GM18858 (cell line): ENCODE measurements around the gene DMGDH.

Source experiments
- ATAC-seq: cut with Tn5 transposase; IDR thresholded peaks from one replicate; pipeline ENCODE4 v1.9.1; 2021; ENCODE audit not compliant: unreplicated experiment

DMGDH gene

DNA sequence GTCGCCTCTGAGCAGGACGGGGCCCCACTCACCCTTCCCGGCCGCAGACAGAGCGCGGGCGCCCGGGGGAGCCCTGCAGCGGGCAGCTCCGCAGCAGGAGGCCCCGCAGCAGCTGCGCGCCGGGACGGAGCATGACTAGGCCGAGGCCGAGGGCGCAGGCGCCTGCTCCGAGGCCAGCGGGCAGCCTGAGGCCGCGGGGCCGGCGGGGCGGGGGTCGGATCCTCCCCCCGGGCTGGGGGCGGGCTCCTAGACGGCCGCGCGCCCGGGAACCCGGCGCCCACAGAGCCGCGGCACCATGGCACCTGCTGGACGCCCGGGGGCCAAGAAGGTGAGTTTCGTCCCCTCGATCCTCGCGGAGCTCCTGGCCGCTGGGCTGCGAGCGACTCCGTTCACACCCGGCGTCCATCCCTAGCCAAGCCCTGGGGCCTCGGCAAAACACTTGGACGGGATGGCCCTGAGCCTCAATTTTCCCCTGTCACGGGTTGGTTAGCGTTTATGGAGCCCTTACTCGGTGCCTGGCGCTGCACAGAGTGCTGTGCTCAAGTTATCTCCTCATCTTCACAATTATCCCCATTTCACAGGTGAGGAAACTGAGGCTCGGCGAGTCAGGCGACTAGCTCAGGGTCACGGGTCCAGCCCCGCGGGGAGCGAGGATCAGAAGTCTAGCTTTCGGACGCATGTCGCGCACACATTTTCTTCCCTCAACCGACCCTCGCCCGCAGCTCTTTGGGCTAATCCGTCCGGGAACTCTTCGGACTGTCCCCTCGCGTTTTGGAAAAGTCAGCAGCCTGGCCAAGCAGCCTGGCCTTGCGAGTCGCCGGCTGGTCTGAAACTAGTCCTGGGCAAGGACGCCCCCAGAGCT is at the start of gene DMGDH, which contains the start of gene BHMT2:
TSS of gene DMGDH (minus strand) at position 187 of the 862 bp plus-strand sequence. CDS start at position 133, 54 bp downstream.
TSS of gene BHMT2 (plus strand) at position 280 of the 862 bp plus-strand sequence. CDS start at position 296, 16 bp downstream.
- no peak for ATAC-seq

DNA sequence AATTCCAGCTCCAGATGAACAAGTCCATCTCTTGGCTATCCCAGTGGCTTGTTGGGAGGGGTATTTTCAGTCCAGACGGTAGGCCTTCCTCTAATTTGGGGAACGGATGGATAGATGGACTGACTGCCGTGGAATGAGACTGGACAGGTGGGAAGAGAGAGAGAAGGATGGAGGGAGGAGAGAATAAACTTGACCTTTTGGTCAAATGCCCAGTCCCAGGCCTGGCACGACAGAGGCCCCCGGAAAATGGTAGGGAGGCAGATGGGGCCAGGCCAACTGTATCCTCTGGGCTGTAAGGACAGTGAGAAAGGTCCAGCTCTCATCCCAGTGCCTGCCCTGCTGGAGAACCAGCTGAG is 43.2 kb upstream of the DMGDH start:
- no peak for ATAC-seq

DNA sequence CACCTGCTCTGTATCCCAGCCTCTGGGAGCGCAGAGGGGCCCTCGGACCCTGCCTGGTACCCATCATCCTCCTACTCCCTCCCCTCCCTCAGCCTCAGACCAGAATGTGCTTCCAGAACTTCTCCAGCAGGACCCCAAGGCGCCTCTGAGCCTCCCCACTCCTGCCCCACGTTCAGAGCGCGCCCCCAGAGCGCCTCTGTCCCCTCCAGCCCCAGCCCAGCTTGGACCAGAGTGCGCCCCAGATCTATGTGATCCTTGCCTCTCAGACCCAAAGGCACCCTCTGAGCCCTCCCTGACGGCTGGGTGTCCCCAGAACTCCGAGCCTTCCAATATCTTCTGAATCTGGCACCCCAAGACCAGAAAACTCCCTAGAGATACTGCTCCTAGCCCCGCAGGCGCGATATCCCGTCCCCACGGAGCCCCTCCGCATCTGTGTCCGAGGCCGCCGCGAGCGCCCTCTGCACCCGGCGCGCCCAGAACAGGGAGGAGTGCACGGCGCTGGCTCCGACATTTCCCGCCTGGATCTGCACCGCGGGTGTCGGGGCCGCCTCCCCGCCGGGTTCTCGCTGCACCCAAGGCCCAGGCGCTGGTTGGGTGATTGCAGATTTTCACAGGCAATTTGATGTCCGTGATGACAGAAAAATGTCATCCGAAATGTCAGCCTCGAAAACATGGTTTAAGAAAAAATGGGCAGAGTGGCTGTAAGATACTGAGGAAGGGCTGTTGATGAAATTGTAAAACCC is 42.7 kb upstream of the DMGDH start:
- no peak for ATAC-seq

DNA sequence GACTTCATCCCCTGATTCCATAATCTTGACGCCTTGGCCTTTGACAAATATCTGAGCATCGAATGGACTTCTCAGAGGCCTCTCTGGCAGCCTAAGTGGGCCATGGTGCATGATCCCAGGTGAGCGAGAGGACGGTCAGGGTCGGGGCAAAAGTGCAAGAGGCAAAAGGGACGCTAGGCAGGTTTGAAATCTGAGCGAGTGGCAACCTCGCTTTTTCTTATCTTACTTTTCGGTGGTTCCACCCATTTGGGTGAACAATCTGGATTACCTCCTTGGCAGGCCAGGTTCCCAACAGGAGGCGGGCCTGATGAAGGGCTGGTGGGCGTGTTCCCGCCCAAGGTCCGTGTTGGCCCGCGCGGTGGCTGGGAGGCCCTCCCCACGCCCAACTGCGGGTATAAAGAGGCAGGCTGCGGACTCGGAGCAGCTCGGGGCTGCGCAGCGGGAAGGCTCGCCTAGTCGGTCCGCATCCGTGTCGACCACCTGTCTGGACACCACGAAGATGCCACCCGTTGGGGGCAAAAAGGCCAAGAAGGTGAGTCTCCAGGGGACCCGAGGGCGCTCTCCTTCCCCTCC is 42.0 kb upstream of the DMGDH start, which contains the start of gene BHMT:
TSS of gene BHMT (plus strand) at position 423 of the 573 bp plus-strand sequence. CDS start at position 500, 77 bp downstream.
- no peak for ATAC-seq

DNA sequence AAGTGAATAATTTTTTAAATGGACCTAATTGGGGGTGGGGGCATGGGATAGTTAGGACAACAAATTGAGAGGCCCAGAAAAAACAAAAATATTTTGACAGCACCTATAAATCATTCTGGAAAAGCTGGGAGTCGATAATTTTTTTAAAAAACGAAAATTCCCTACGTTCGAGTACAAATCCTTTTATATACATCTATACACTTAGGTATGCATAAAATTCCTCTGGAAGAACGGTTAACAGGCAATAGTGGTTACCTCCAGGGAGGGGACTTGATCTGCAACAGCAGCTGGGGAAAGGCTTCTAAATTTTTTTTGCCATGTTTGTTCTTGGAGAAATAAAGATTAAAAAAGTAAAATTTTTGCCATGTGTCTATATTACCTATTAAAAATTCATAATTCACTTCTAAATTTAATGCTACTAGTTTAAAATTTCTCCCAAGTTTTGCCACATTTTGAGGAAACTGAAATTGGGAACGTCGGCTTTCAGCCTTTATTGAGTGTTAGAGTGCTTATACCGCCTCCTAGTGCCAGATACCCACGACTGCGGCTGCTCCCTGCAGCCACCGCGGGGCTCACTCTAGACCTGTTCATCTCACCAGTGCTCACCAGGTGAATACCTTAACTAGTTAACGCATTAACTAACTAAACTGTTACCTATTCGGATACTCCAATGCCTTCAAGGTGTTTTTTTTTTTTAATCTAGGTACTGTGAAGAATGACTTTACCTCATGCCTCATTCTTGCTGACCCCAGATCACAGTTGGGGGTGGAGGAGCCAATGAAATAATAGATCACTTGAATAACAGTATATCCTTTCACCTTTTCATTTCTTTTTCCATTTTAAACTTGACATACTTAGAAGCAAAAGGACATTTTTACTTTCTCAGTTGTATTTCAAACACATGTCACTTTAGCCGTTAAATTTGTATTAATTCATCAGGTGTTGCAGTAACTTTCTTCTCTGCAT is 40.3 kb upstream of the DMGDH start:
- ATAC-seq: no peak

DNA sequence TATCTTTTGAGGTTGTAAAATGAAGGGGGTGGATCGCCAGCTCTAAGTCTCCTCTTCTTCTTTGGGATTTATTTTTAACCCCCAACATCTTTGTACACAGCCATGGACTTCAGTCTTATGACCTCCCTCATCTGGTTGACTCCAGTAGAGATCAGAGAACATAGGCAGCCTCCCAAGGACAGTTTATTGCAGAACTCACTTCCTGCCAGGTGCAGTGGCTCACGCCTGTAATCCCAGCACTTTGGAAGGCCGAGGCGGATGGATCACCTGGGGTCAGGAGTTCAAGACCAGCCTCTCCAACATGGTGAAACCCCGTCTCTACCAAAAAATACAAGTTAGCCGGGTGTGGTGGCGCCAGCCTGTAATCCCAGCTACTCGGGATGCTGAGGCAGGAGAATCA is 39.3 kb upstream of the DMGDH start:
- ATAC-seq: no peak

DNA sequence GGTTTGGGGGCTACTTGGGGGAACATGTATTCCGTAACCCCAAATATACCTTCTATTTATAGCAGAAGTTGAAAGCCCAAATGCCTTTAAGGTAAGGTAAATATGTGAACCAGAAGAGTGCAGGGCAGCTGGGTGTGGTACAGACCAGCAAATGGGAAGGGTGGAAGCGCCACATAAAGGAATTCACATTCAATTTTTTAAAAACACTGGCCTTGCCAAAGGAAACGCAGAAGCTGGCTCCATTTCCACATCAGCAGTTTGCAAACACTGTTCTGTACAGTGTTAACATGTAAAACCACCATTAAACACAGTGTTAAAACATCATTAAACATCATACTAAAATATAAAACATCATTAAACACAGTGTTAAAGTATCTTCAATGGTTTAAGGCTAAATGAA is 38.6 kb upstream of the DMGDH start:
- ATAC-seq: no peak

DNA sequence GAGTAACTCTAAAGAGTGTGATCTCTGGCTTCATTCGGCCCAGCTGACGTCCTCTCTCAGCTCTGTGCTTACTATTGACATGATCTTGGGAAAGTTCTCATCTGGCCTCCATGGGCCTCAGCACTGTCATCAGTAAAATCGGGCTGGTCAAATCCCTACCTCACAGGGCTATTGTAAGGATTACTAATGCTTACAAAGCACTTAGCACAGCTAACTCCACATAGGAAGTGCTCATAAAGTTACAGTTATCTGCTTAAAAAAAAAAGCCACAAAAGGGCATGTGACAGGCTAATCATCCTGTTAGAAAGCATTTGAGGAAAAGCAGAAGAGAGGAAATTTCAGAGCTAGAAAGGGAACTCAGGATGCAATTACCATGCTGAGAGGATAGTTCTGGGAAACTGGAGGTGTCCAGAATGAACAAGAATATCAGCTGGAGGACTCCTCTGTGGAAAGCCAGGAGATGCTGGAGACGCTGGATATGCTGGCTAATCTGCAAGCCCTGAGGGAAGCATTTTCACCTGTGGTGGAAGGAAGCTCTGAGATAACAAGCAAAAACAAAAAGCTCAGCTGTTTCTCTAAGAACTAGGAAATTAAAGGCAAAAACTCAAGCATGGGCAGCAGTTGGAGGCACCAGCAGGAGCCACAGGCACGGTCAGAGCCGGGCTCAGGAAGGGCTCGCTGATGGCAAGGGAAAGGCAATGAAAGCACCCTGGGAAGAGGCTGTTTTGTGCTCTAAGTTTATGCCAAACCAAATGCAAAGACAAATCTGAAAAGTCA is 37.7 kb upstream of the DMGDH start:
- no peak for ATAC-seq

DNA sequence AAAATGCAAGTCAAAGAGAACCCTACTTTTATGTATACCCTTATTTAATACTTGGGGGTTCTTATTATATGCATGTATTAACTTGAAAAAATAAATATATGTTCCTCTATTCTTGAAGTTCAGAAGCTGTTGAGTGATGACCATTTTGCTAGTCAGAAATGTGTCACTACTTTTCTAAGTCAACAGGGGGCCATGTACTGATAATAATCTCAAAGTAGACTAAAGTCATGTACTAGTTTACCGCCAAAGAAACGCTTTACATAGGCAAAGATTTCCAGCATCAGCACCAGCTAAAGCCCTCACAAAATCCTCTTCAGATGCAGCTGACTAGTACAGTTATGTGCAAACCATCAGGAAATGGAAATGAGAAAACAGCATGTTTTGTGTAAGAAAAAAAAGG is 36.4 kb upstream of the DMGDH start:
- no peak for ATAC-seq

DNA sequence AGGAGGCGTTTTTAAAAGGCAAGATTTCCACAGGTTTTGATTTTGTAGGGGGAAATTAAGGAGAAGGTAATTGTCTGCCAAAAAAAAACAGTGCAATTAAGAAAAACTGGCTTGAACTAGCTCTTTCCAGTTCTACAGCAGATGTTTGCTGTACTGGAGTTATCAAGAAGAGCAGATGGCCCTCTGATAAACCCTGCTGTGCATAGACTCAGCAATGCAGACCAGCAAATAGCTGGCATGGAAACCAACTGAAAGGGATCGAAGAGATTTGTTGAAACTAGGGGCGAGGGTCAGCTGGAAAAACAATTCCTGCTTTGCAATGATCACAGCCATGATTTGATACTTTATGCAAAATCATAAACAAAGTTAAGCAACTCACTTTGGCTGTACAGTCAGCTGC is 24.3 kb upstream of the DMGDH start:
- no peak for ATAC-seq

DNA sequence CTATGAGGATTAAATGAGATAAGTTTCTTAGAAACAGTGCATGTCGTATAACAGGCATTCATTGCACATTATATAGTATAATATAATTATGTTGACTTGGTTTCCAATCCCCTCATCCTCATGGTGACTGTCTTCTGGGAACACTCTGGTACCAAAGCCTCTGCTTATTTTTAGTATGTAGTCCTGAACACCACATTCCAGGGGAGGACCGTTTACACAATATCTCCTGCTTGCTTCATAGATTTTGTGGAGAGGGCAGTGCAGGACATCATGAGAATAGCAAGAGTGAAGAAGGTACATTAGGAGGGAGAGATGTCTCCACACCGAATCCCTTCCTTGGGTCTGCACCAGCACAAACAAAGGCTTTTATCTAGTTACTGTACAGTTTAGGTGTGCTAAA is 21.6 kb upstream of the DMGDH start:
- ATAC-seq: no peak

DNA sequence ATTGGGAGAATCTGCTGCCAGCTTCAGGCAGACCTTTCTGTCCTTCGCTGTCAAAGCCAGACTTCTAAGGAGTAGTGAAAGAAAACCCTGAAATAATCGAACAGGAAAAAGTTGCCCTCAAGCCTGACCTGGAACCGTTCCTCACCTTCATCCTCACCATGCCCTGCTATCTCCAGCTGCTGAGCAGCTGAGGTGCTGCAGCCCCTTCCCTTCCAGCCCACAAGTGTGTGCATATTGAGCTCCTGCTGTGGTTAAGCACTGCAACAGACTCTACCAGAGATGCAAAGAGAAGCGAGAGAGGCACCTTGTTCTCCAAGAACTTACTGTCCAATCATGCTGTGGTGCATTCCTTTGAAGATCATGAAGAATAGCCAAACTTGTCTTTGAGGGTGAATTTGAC is 19.0 kb upstream of the DMGDH start:
- no peak for ATAC-seq

DNA sequence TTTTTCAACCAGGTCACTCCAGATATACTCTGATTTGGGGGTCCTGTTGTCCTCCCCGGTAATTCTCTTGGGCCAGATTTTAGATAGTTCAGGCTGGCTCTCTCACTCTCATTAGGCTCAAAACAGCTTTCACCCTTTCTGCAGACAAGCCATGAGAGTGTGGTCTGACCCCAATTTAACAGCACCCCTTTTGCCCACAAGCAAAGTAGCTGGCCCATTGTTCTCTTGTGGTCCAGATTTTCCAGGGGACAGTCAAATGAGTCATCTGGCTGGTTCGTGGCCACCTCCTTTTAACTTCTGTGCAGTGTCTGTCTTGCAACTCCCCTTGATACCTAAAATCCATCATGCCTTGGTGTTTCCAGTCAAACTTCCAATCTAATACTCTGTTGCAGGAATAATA is 16.6 kb upstream of the DMGDH start:
- no peak for ATAC-seq

DNA sequence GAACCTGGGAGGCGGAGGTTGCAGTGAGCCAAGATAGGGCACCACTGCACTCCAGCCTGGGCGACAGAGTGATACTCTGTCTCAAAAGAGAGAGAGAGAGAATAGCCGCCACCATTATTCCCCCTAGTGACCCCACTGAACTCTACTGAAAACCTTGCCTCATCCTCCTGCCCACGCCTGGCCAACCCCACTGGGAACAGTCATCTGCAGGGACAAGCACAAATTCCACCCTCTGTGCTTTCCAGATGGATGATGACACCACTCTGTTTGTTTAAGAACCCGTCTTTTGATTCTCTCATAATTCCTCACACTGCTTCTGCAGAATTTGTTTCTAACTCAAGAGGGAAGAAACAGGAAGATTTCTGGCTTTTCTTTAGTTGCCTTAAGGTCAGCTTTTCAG is 12.3 kb upstream of the DMGDH start:
- no peak for ATAC-seq

DNA sequence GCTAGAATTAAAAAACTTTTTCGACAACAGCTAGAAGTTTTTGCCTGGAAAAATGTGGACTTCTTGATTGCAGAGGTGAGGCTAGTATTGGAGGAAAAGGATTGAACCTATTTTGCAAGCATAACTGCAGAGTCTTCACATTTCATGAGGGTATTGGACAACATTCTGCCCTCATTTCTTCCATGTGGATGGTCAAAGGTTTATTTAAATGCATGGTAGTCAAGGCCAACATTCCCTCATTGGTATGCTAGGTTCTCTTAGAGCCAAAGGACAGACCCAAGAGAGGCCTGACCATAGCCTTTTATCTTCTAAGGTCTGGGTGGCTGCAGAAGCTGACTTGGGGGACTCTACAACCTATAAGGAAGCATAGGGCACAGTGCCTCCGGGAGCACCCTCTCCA is 11.3 kb upstream of the DMGDH start:
- ATAC-seq: no peak

DNA sequence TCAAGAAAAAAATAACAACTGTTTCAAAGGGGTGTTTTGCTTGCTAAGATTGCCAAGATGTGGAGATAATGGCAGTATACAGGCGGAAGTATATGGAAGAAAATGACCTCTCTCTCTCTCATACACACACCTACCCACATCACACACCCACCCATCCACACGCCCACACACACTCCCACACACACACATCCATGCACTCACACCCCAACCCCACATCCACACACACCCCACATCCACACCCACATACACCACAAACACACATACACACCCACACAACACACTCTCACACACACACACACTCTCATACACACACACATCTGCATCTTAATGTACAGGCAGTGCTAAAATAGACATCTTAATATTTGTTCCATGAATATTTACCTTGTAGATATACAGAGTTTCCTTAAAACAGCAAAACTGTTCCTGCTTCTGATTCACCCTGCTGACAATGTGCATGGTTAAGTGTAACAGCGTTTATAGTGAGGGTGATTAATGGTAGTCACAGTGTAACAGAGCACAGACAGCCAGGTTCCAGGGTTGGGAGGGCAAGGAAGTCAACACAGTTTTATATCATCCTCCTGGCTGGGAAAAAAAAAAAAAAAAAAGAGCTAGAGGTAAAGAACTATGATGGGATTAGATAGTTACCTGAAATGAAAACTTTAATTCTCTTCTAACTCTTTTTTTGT is 8.3 kb upstream of the DMGDH start:
- ATAC-seq: no peak

DNA sequence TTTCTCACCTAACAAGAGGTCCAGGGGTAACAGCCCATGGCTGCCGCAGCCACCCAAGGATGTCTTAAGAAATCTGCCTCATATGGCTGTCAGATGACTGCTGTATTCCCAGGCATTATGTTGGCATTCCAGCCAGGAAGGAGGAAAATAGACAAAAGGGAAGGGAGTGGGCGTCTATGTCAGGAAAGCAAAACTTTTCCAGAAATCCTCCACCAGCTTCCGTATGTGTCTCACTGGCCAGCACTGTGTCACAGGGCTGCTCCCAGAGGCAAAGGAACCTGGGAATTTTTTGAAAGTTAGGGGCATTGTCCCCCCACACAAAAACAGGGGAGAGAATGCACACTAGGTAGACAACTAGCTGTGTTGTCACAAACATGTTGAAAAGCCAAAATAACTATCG is 7.3 kb upstream of the DMGDH start:
- ATAC-seq: no peak

DNA sequence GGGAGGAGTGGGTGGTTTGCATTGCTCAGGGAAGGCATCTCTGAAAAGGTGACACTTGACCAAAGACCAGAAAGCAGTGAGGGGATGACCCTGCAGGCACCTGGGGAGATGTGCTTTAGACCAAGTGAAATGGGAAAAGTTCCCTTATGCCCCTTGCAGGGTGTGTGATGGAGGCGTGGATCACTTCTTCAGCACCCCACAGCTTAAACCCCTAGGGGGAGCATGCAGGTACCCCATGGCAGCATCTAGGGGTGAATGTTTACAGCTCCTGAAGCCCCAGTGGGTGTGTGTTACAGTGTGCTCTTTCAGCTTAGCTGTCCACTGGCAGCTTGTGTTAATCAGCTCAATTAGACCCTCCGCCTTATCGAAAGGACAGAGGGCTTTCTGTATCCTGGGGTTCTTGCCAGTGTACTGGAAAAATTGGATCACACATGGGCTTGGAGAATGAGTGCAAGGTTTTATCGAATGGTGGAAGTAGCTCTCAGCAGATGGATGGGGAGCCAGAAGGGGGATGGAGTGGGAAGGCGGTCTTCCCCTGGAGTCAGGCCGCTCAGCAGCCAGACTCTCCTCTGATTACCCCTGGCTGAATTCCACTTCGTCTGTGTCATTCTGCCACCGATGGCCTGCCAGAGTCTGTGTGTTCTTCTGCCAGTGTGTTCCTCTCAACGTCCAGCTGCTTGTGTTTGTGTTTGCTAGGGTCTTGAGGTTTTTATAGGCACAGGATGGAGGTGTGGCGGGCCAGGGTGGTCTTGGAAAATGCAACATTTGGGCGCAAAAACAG is 6.4 kb upstream of the DMGDH start:
- no peak for ATAC-seq

DNA sequence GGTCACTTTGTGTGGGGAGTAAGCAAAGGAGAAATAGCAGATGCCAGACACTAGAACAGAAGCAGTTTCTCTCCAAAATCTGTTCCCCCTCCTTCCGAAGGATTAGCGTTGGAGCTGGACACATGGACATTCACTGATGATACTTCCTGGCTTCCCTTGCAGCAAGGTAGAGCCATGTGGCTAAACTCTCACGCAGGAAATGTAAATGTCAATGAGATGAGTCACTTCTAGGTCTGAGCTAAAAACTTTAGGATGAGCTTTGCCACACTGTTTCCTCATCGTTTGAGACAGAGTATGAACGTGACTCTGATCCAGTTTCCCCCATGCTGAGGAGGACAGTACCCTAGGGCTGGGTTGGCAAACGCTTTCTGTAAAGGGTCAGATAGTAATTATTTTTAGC is 5.2 kb upstream of the DMGDH start:
- ATAC-seq: no peak
